Lower leg skin (tissue), 3 donors: ENCODE data around the gene SCGN.

Experiments used
- POLR2A ChIP-seq, 2 donors: fragments of 450-650 bp; IDR thresholded peaks; one replicate each; pipeline ENCODE4 v1.6.1; 2016 to 2017; ENCODE audit warnings: antibody characterized with exemption in 2 of 2, mild to moderate bottlenecking in 1 of 2, moderate library complexity in 1 of 2
- TF ChIP-seq, protein P1 (sequence below), 3 donors: fragments of 450-650 bp; IDR thresholded peaks; one replicate each; pipeline ENCODE4 v1.5.1; 2016; ENCODE audit warnings: antibody characterized with exemption in 3 of 3, mild to moderate bottlenecking in 3 of 3, moderate library complexity in 2 of 3

DNA sequence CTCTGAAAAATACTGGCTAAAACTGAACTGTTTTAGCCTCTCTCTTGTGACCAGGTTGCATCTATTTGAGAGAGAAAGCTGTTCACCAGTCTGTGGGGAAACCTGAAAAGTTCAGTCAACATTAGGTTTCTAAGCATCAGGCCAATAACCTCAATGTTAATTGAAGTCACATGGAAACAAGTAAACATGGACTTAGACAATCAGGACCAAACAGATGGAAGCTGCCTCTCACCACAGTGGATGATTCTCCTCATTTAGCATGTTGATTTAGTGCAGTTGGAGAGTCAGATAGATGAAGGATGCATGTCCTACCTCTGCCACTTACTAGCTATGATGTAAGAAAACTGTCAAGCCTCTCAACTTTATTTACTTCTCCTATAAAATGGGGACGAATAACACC lies 18.2 kb downstream of the SCGN start:
- no peak for TF ChIP-seq POLR2A (IDR thresholded peaks at IDR 0.05)
- TF ChIP-seq, protein P1, sequence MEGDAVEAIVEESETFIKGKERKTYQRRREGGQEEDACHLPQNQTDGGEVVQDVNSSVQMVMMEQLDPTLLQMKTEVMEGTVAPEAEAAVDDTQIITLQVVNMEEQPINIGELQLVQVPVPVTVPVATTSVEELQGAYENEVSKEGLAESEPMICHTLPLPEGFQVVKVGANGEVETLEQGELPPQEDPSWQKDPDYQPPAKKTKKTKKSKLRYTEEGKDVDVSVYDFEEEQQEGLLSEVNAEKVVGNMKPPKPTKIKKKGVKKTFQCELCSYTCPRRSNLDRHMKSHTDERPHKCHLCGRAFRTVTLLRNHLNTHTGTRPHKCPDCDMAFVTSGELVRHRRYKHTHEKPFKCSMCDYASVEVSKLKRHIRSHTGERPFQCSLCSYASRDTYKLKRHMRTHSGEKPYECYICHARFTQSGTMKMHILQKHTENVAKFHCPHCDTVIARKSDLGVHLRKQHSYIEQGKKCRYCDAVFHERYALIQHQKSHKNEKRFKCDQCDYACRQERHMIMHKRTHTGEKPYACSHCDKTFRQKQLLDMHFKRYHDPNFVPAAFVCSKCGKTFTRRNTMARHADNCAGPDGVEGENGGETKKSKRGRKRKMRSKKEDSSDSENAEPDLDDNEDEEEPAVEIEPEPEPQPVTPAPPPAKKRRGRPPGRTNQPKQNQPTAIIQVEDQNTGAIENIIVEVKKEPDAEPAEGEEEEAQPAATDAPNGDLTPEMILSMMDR (IDR thresholded peaks at IDR 0.05), result no peak
